ENCODE measurements around the gene SMC1A.

DNA sequence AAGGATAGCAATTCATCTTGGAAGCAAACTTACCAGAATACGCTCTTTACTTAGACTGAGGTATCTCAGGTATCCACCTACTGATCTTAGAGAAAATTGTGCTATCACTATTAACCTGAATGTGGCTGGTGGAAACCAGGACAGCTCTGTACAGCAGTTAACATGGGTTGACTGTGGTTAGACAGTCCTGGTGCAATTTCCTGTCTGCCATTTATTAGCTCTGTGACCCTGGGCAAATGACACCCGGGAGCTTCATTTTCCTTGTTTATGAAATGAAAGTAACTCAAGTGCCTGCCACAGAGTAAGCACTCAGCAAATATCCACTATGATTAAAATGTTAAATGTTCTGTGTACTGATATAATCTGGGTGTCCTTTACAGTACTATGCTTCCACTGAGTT lies 60.0 kb downstream of the SMC1A start:
- no peak for TF ChIP-seq CTCF (IDR thresholded peaks at IDR 0.05)
- no peak for TF ChIP-seq SIN3A (IDR thresholded peaks at IDR 0.05; ENCODE audit: borderline replicate concordance, insufficient read depth, low read depth, low read length)
- TF ChIP-seq POLR2AphosphoS5 (IDR thresholded peaks at IDR 0.05; ENCODE audit: low read depth, low read length): no peak
